ENCODE data around the gene VASP. TPM values are rescaled to one million over a fixed set of nuclear protein-coding genes. Genes with fewer than 3 reads are reported as not detected.
A peak's percentile ranks its signal among the peaks of the same experiment; 100 is the strongest.

The VASP gene
- total and polyA plus RNA-seq, 2 donors: 61.2 to 138 TPM

GRCh38 chr19:45492627-45493470, 14.4 kb upstream of the VASP start:
- H3K4me3 ChIP-seq (ENCODE audit: low read length in 2 of 2): peak overlapping the region; percentile 10 to 33
- H3K36me3 ChIP-seq (ENCODE audit: control insufficient read depth in 2 of 2, insufficient read depth in 2 of 2, low read length in 1 of 2): no peaks in the 10 kb centered on the region
- H3K27me3 ChIP-seq (ENCODE audit: control insufficient read depth in 2 of 2, insufficient read depth in 1 of 2, low read length in 1 of 2): peaks cover 29 to 65% of the 10 kb centered on the region in 2 donors
- peaks cover 4 to 28% of the 10 kb centered on the region in 2 donors for H3K4me1 ChIP-seq (ENCODE audit: control insufficient read depth in 2 of 2, insufficient read depth in 2 of 2, low read length in 2 of 2)
- 4% methylated on average over 32 of the region's 32 CpGs for WGBS
- H3K27ac ChIP-seq (ENCODE audit: low read depth in 1 of 2, low read length in 1 of 2): no peak overlapping the region
- peak in 1 of 9 donors; percentile 19 for DNase-seq (ENCODE audit: low read depth in 6 of 9, low spot score in 9 of 9)
- H3K9me3 ChIP-seq (ENCODE audit: control insufficient read depth in 2 of 2, insufficient read depth in 1 of 2, low read length in 1 of 2): peaks cover 0 to 7% of the 10 kb centered on the region in 2 donors

- H3K27ac ChIP-seq (ENCODE audit: low read depth in 1 of 2, low read length in 1 of 2): no peak overlapping the region
- DNase-seq (ENCODE audit: low read depth in 6 of 9, low spot score in 9 of 9): no peak
- no peaks in the 10 kb centered on the region for H3K36me3 ChIP-seq (ENCODE audit: control insufficient read depth in 2 of 2, insufficient read depth in 2 of 2, low read length in 1 of 2)
- H3K27me3 ChIP-seq (ENCODE audit: control insufficient read depth in 2 of 2, insufficient read depth in 1 of 2, low read length in 1 of 2): peaks cover 36 to 75% of the 10 kb centered on the region in 2 donors
- WGBS: 97% methylated on average over 39 of the region's 39 CpGs
- peaks cover 0 to 12% of the 10 kb centered on the region in 2 donors for H3K9me3 ChIP-seq (ENCODE audit: control insufficient read depth in 2 of 2, insufficient read depth in 1 of 2, low read length in 1 of 2)
- no peak overlapping the region for H3K4me3 ChIP-seq (ENCODE audit: low read length in 2 of 2)
- H3K4me1 ChIP-seq (ENCODE audit: control insufficient read depth in 2 of 2, insufficient read depth in 2 of 2, low read length in 2 of 2): peaks cover 11 to 42% of the 10 kb centered on the region in 2 donors
These were observed 12.9 kb upstream of the VASP start for GRCh38 chr19:45494261-45494916.

DNA sequence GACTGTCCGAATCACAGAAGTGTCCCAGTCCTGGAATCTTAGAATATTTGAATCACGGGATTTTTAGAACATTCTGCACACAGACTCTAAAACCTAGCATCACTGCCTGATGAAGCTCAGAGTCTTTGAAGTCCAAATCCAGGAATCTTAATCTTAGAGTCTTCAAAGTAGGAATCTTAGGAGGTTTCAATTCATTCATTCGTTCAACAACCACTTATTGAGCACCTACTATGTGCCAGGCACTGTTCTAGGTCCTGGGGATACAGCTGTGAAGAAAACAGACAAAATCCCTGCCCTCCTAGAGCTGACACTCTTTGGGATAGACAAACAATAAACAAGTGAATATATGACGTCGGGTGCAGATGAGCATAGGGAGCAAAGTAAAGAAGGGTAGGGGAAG, 12.1 kb upstream of the VASP start:
- H3K27me3 ChIP-seq (ENCODE audit: control insufficient read depth in 2 of 2, insufficient read depth in 1 of 2, low read length in 1 of 2): peaks cover 41 to 83% of the 10 kb centered on the region in 2 donors
- H3K9me3 ChIP-seq (ENCODE audit: control insufficient read depth in 2 of 2, insufficient read depth in 1 of 2, low read length in 1 of 2): peaks cover 0 to 14% of the 10 kb centered on the region in 2 donors
- no peaks in the 10 kb centered on the region for H3K36me3 ChIP-seq (ENCODE audit: control insufficient read depth in 2 of 2, insufficient read depth in 2 of 2, low read length in 1 of 2)
- 92% methylated on average over 5 of the region's 5 CpGs for WGBS
- DNase-seq (ENCODE audit: low read depth in 6 of 9, low spot score in 9 of 9): no peak
- H3K27ac ChIP-seq (ENCODE audit: low read depth in 1 of 2, low read length in 1 of 2): no peak overlapping the region
- H3K4me3 ChIP-seq (ENCODE audit: low read length in 2 of 2): no peak overlapping the region
- H3K4me1 ChIP-seq (ENCODE audit: control insufficient read depth in 2 of 2, insufficient read depth in 2 of 2, low read length in 2 of 2): peaks cover 12 to 48% of the 10 kb centered on the region in 2 donors

DNA sequence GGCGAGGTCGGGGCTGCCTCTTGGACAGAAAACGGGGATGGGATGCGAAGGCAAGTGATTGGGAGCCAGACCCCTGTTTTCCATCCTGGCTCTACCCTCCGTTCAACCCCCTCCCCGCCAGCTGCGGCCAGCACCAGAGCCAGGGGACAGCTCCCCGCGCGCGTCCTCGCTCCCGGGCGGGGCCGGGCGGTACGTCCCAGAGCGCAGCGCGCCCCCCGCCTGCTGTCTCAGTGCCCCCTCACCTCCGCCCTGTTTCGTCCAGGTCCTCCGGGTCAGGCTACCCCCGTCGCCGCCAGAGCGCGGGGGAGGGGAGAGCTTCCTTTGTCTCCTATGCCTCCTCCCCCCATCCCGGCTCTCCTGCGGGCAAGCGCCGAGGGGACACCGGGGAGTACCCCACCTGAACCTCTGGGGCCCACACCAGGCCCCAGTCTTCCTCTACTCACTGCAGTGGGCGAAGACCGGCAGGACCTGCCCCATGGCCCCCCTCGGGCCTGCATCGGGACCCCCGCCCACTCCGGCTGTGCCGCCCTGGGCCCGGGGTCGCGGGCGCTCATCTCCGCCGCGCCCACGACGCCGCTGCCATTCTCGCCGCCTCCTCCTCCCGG, 10.8 kb upstream of the VASP start:
- no peaks in the 10 kb centered on the region for H3K36me3 ChIP-seq (ENCODE audit: control insufficient read depth in 2 of 2, insufficient read depth in 2 of 2, low read length in 1 of 2)
- peak overlapping the region; percentile 44 to 56 for H3K4me3 ChIP-seq (ENCODE audit: low read length in 2 of 2)
- peaks cover 0 to 14% of the 10 kb centered on the region in 2 donors for H3K9me3 ChIP-seq (ENCODE audit: control insufficient read depth in 2 of 2, insufficient read depth in 1 of 2, low read length in 1 of 2)
- WGBS: 2% methylated on average over 54 of the region's 54 CpGs
- peak in 3 of 9 donors; percentile 28 to 64 (median 60) for DNase-seq (ENCODE audit: low read depth in 6 of 9, low spot score in 9 of 9)
- H3K27ac ChIP-seq (ENCODE audit: low read depth in 1 of 2, low read length in 1 of 2): no peak overlapping the region
- H3K27me3 ChIP-seq (ENCODE audit: control insufficient read depth in 2 of 2, insufficient read depth in 1 of 2, low read length in 1 of 2): peaks cover 41 to 88% of the 10 kb centered on the region in 2 donors
- peaks cover 12 to 48% of the 10 kb centered on the region in 2 donors for H3K4me1 ChIP-seq (ENCODE audit: control insufficient read depth in 2 of 2, insufficient read depth in 2 of 2, low read length in 2 of 2)

DNA sequence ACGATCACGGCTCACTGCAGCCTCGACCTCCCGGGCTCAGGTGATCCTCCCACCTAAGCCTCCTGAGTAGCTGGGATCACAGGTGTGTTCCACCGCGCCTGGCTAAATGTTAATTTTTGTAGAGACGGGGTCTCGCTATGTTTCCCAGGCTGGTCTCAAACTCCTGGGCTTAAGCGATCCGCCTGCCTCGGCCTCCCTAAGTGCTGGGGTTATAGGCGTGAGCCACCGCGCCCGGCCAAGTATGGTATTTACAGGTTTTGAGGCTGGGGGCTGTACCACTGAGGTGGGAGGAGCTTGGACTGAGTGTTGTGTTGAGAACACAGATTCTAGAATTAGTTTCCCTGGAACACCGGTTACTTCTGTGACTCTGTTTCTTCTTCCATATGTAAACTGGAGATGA, 9.5 kb upstream of the VASP start:
- Histone ChIP-seq H3K9me3 (ENCODE audit: control insufficient read depth in 2 of 2, insufficient read depth in 1 of 2, low read length in 1 of 2) (peaks cover 0 to 14% of the 10 kb centered on the region in 2 donors), H3K36me3 (ENCODE audit: control insufficient read depth in 2 of 2, insufficient read depth in 2 of 2, low read length in 1 of 2) (no peaks in the 10 kb centered on the region), H3K4me3 (ENCODE audit: low read length in 2 of 2) (no peak overlapping the region), H3K4me1 (ENCODE audit: control insufficient read depth in 2 of 2, insufficient read depth in 2 of 2, low read length in 2 of 2) (peaks cover 12 to 45% of the 10 kb centered on the region in 2 donors), H3K27ac (ENCODE audit: low read depth in 1 of 2, low read length in 1 of 2) (no peak overlapping the region), H3K27me3 (ENCODE audit: control insufficient read depth in 2 of 2, insufficient read depth in 1 of 2, low read length in 1 of 2) (peaks cover 39 to 77% of the 10 kb centered on the region in 2 donors)
- no peak for DNase-seq (ENCODE audit: low read depth in 6 of 9, low spot score in 9 of 9)
- WGBS: 31% methylated on average over 16 of the region's 16 CpGs

- 3% methylated on average over 89 of the region's 89 CpGs for WGBS
- H3K36me3 ChIP-seq (ENCODE audit: control insufficient read depth in 2 of 2, insufficient read depth in 2 of 2, low read length in 1 of 2): no peaks in the 10 kb centered on the region
- H3K27ac ChIP-seq (ENCODE audit: low read depth in 1 of 2, low read length in 1 of 2): no peak within 1 kb of the TSS
- H3K4me1 ChIP-seq (ENCODE audit: control insufficient read depth in 2 of 2, insufficient read depth in 2 of 2, low read length in 2 of 2): peaks cover 12 to 38% of the 10 kb centered on the region in 2 donors
- H3K4me3 ChIP-seq (ENCODE audit: low read length in 2 of 2): peak within 1 kb of the TSS; percentile 29 to 56
- peaks cover 0 to 14% of the 10 kb centered on the region in 2 donors for H3K9me3 ChIP-seq (ENCODE audit: control insufficient read depth in 2 of 2, insufficient read depth in 1 of 2, low read length in 1 of 2)
- peak in 4 of 9 donors; percentile 37 to 80 (median 74) for DNase-seq (ENCODE audit: low read depth in 6 of 9, low spot score in 9 of 9)
- peaks cover 34 to 68% of the 10 kb centered on the region in 2 donors for H3K27me3 ChIP-seq (ENCODE audit: control insufficient read depth in 2 of 2, insufficient read depth in 1 of 2, low read length in 1 of 2)
These were observed 8.7 kb upstream of the VASP start, which contains the start of gene PPM1N for GRCh38 chr19:45498411-45499195. TSS of gene PPM1N (plus strand) at chr19:45498443. CDS start at chr19:45498473, 30 bp downstream.

GRCh38 chr19:45499196-45500180, 7.8 kb upstream of the VASP start:
- Histone ChIP-seq H3K9me3 (ENCODE audit: control insufficient read depth in 2 of 2, insufficient read depth in 1 of 2, low read length in 1 of 2) (peaks cover 0 to 14% of the 10 kb centered on the region in 2 donors), H3K4me1 (ENCODE audit: control insufficient read depth in 2 of 2, insufficient read depth in 2 of 2, low read length in 2 of 2) (peaks cover 12 to 38% of the 10 kb centered on the region in 2 donors), H3K27me3 (ENCODE audit: control insufficient read depth in 2 of 2, insufficient read depth in 1 of 2, low read length in 1 of 2) (peaks cover 29 to 60% of the 10 kb centered on the region in 2 donors), H3K36me3 (ENCODE audit: control insufficient read depth in 2 of 2, insufficient read depth in 2 of 2, low read length in 1 of 2) (no peaks in the 10 kb centered on the region), H3K27ac (ENCODE audit: low read depth in 1 of 2, low read length in 1 of 2) (no peak overlapping the region), H3K4me3 (ENCODE audit: low read length in 2 of 2) (peak overlapping the region in 1 of 2 donors; percentile 26)
- 21% methylated on average over 37 of the region's 37 CpGs for WGBS
- peak in 4 of 9 donors; percentile 57 to 80 (median 63) for DNase-seq (ENCODE audit: low read depth in 6 of 9, low spot score in 9 of 9)
